MM.1S (cell line): Measurements from ENCODE around the gene SLC25A28.

ENCODE experiments used
- DNase-seq: peaks from one replicate; pipeline ENCODE4 v3.0.0-alpha.2; 2015
- H2AFZ ChIP-seq: fragments of 300-600 bp; sonication (generic); 2 replicates; pipeline ENCODE4 v1.6.0; 2016; ENCODE audit warnings: antibody characterized with exemption, low read length
- H3F3A ChIP-seq: fragments of 300-600 bp; sonication (generic); 2 replicates; pipeline ENCODE4 v1.6.1; 2016; ENCODE audit warnings: mild to moderate bottlenecking, antibody characterized with exemption, low read length, moderate library complexity, mixed read lengths; ENCODE audit not compliant: insufficient read depth
- H3K27ac ChIP-seq: fragments of 300-600 bp; sonication (generic); 2 replicates; pipeline ENCODE4 v1.5.1; 2016; ENCODE audit warnings: mild to moderate bottlenecking, low read length
- H3K27me3 ChIP-seq: fragments of 300-600 bp; sonication (generic); replicated peaks from 2 replicates; pipeline ENCODE4 v1.6.0; 2016; ENCODE audit warnings: low read length; ENCODE audit not compliant: insufficient read depth
- H3K36me3 ChIP-seq: fragments of 300-600 bp; sonication (generic); replicated peaks from 2 replicates; pipeline ENCODE4 v1.6.1; 2016; ENCODE audit warnings: mild to moderate bottlenecking, low read length, mixed read lengths; ENCODE audit not compliant: insufficient read depth
- H3K4me1 ChIP-seq: fragments of 300-600 bp; sonication (generic); 2 replicates; pipeline ENCODE4 v1.6.1; 2016; ENCODE audit warnings: low read length, mixed read lengths
- H3K4me2 ChIP-seq: fragments of 300-600 bp; sonication (generic); 2 replicates; pipeline ENCODE4 v1.6.0; 2016; ENCODE audit warnings: low read depth, low read length
- H3K4me3 ChIP-seq: fragments of 300-600 bp; sonication (generic); 2 replicates; pipeline ENCODE4 v1.5.1; 2016; ENCODE audit warnings: low read length, mixed read lengths
- H3K79me2 ChIP-seq: fragments of 300-600 bp; sonication (generic); 2 replicates; pipeline ENCODE4 v1.6.1; 2016; ENCODE audit warnings: mixed run types, low read length, mixed read lengths
- H3K9ac ChIP-seq: fragments of 300-600 bp; sonication (generic); 2 replicates; pipeline ENCODE4 v1.6.1; 2016; ENCODE audit warnings: low read length, mixed read lengths
- H3K9me2 ChIP-seq: fragments of 300-600 bp; sonication (generic); replicated peaks from 2 replicates; pipeline ENCODE4 v1.6.1; 2016; ENCODE audit warnings: mild to moderate bottlenecking, low read length, mixed read lengths; ENCODE audit not compliant: insufficient read depth
- H3K9me3 ChIP-seq: fragments of 300-600 bp; sonication (generic); replicated peaks from 2 replicates; pipeline ENCODE4 v1.6.1; 2016; ENCODE audit warnings: mild to moderate bottlenecking, low read length, mixed read lengths; ENCODE audit not compliant: insufficient read depth
- H4K20me1 ChIP-seq: fragments of 300-600 bp; sonication (generic); 2 replicates; pipeline ENCODE4 v1.6.1; 2016; ENCODE audit warnings: mild to moderate bottlenecking, low read length, moderate library complexity, mixed read lengths; ENCODE audit not compliant: insufficient read depth
- CTCF ChIP-seq: fragments of 300-600 bp; sonication (generic); IDR thresholded peaks from 2 replicates; pipeline ENCODE4 v1.5.1; 2016; ENCODE audit warnings: antibody characterized with exemption, low read length, mixed read lengths
- EZH2 ChIP-seq: fragments of 300-600 bp; sonication (generic); optimal IDR thresholded peaks from 2 replicates; pipeline ENCODE3; 2017; ENCODE audit warnings: low read depth, mild to moderate bottlenecking, antibody characterized with exemption, low read length, mixed read lengths
- EZH2phosphoT487 ChIP-seq: fragments of 300-600 bp; sonication (generic); IDR thresholded peaks from 2 replicates; pipeline ENCODE4 v1.6.1; 2018; ENCODE audit warnings: antibody characterized with exemption, low read length

SLC25A28 gene

GRCh38 chr10:99619851-99620710, at the start of gene SLC25A28:
TSS of gene SLC25A28 (minus strand) at chr10:99620439. CDS start at chr10:99620335, 104 bp downstream.
- Histone ChIP-seq H3K27me3 (no peaks in the 10 kb centered on the region), H3K4me3 (peak within 1 kb of the TSS; percentile 98), H3K27ac (peak within 1 kb of the TSS; percentile 94), H3F3A (peaks cover 30% of the 10 kb centered on the region), H3K36me3 (no peaks in the 10 kb centered on the region), H2AFZ (peak within 1 kb of the TSS; percentile 91), H3K9ac (peak within 1 kb of the TSS; percentile 94), H3K9me3 (no peaks in the 10 kb centered on the region), H3K9me2 (no peaks in the 10 kb centered on the region), H3K4me2 (peak within 1 kb of the TSS; percentile 94), H3K79me2 (peaks cover 47% of the 10 kb centered on the region), H3K4me1 (peaks cover 14% of the 10 kb centered on the region), H4K20me1 (peaks cover 9% of the 10 kb centered on the region; the same call in 1 of the 2 replicates)
- TF ChIP-seq CTCF: no peak
- TF ChIP-seq EZH2: no peak
- TF ChIP-seq EZH2phosphoT487: no peak
- peak; percentile 100 for DNase-seq

GRCh38 chr10:99667108-99667751, 47.0 kb upstream of the SLC25A28 start:
- no peaks in the 10 kb centered on the region for H3K27me3 ChIP-seq
- TF ChIP-seq EZH2phosphoT487 (no peak), CTCF (no peak), EZH2 (no peak)
- no peak overlapping the region for H3K4me2 ChIP-seq
- no peak overlapping the region for H3K9ac ChIP-seq
- H3K9me2 ChIP-seq: no peaks in the 10 kb centered on the region
- no peaks in the 10 kb centered on the region for H4K20me1 ChIP-seq
- H3K79me2 ChIP-seq: no peaks in the 10 kb centered on the region
- no peak for DNase-seq
- H3K36me3 ChIP-seq: no peaks in the 10 kb centered on the region
- no peaks in the 10 kb centered on the region for H3K9me3 ChIP-seq
- H3K4me3 ChIP-seq: no peak overlapping the region
- H2AFZ ChIP-seq: no peak overlapping the region
- no peak overlapping the region for H3K27ac ChIP-seq
- H3K4me1 ChIP-seq: no peaks in the 10 kb centered on the region
- H3F3A ChIP-seq: no peaks in the 10 kb centered on the region

GRCh38 chr10:99665304-99665703, 45.1 kb upstream of the SLC25A28 start:
- Histone ChIP-seq H3K4me1 (no peaks in the 10 kb centered on the region), H4K20me1 (no peaks in the 10 kb centered on the region), H3K27ac (no peak overlapping the region), H3K27me3 (no peaks in the 10 kb centered on the region), H3K4me2 (no peak overlapping the region), H3K36me3 (no peaks in the 10 kb centered on the region), H3K9me2 (no peaks in the 10 kb centered on the region), H3K79me2 (no peaks in the 10 kb centered on the region), H3K9ac (no peak overlapping the region), H3F3A (no peaks in the 10 kb centered on the region), H2AFZ (no peak overlapping the region), H3K9me3 (no peaks in the 10 kb centered on the region), H3K4me3 (no peak overlapping the region)
- TF ChIP-seq EZH2phosphoT487 (no peak), EZH2 (no peak)
- no peak for DNase-seq
